Measurements from ENCODE around the gene FGA. TPM values are rescaled to one million over a fixed set of nuclear protein-coding genes. Genes with fewer than 3 reads are reported as not detected.

FGA gene
- polyA plus RNA-seq, 1 donor (not counting 4 experiments of a cell fraction or from before 2014, with no cell fraction given): not detected

GRCh38 chr4:154623995-154624394 is 33.5 kb upstream of the FGA start:
- H3K9me3 ChIP-seq (ENCODE audit: control insufficient read depth, low read depth, low read length): no peaks in the 10 kb centered on the region
- no peak overlapping the region for H3K27ac ChIP-seq (ENCODE audit: control insufficient read depth, insufficient read depth, low read length)
- no peaks in the 10 kb centered on the region for H4K20me1 ChIP-seq (ENCODE audit: control insufficient read depth, extremely low read depth, insufficient read depth, low read length)
- H3K4me1 ChIP-seq (ENCODE audit: control insufficient read depth, extremely low read depth, insufficient read depth, low read length): peaks cover 5% of the 10 kb centered on the region
- H3K27me3 ChIP-seq (ENCODE audit: control insufficient read depth, extremely low read depth, insufficient read depth, low read length): no peaks in the 10 kb centered on the region
- no peak for DNase-seq (ENCODE audit: low read depth, low spot score)
- no peak overlapping the region for H2AFZ ChIP-seq (ENCODE audit: control insufficient read depth, low read length)
- no peak overlapping the region for H3K4me2 ChIP-seq (ENCODE audit: control insufficient read depth, extremely low read depth, insufficient read depth, low read depth, low read length)
- TF ChIP-seq EZH2 (IDR thresholded peaks at IDR 0.05; ENCODE audit: low read length) (no peak), CTCF (optimal IDR thresholded peaks at IDR 0.05 in 1 of 3, IDR thresholded peaks at IDR 0.05 in 1 of 3, conservative IDR thresholded peaks at IDR 0.05 in 1 of 3; ENCODE audit: extremely low read depth in 1 of 3, insufficient read depth in 2 of 3, low read length in 3 of 3) (no peak)
- no peaks in the 10 kb centered on the region for H3K36me3 ChIP-seq (ENCODE audit: control insufficient read depth in 2 of 2, extremely low read depth in 1 of 2, insufficient read depth in 2 of 2, low read length in 2 of 2)
- FAIRE-seq: no peak
- no peaks in the 10 kb centered on the region for H3K9me1 ChIP-seq (ENCODE audit: control insufficient read depth, extremely low read depth, insufficient read depth, low read length)
- no peak overlapping the region for H3K4me3 ChIP-seq (ENCODE audit: control insufficient read depth in 2 of 3, extremely low read depth in 1 of 3, insufficient read depth in 2 of 3, low read depth in 1 of 3, low read length in 3 of 3)
- H3K9ac ChIP-seq (ENCODE audit: control insufficient read depth, extremely low read depth, insufficient read depth, low read length): no peak overlapping the region
- dilution Hi-C loops (cut with MboI; ENCODE audit: extremely low pct_ligation_motif_present, low sequenced_read_pairs): no loop called here
- no peaks in the 10 kb centered on the region for H3K79me2 ChIP-seq (ENCODE audit: control insufficient read depth, insufficient read depth, low read length)

- H2AFZ ChIP-seq (ENCODE audit: control insufficient read depth, low read length): no peak overlapping the region
- no peak overlapping the region for H3K4me3 ChIP-seq (ENCODE audit: control insufficient read depth in 2 of 3, extremely low read depth in 1 of 3, insufficient read depth in 2 of 3, low read depth in 1 of 3, low read length in 3 of 3)
- FAIRE-seq: no peak
- no peaks in the 10 kb centered on the region for H3K27me3 ChIP-seq (ENCODE audit: control insufficient read depth, extremely low read depth, insufficient read depth, low read length)
- TF ChIP-seq CTCF (optimal IDR thresholded peaks at IDR 0.05 in 1 of 3, IDR thresholded peaks at IDR 0.05 in 1 of 3, conservative IDR thresholded peaks at IDR 0.05 in 1 of 3; ENCODE audit: extremely low read depth in 1 of 3, insufficient read depth in 2 of 3, low read length in 3 of 3) (no peak), EZH2 (IDR thresholded peaks at IDR 0.05; ENCODE audit: low read length) (no peak)
- no peaks in the 10 kb centered on the region for H3K9me1 ChIP-seq (ENCODE audit: control insufficient read depth, extremely low read depth, insufficient read depth, low read length)
- no peaks in the 10 kb centered on the region for H3K36me3 ChIP-seq (ENCODE audit: control insufficient read depth in 2 of 2, extremely low read depth in 1 of 2, insufficient read depth in 2 of 2, low read length in 2 of 2)
- no peak overlapping the region for H3K4me2 ChIP-seq (ENCODE audit: control insufficient read depth, extremely low read depth, insufficient read depth, low read depth, low read length)
- H3K9me3 ChIP-seq (ENCODE audit: control insufficient read depth, low read depth, low read length): no peaks in the 10 kb centered on the region
- H3K4me1 ChIP-seq (ENCODE audit: control insufficient read depth, extremely low read depth, insufficient read depth, low read length): peaks cover 5% of the 10 kb centered on the region
- no peak for DNase-seq (ENCODE audit: low read depth, low spot score)
- H3K9ac ChIP-seq (ENCODE audit: control insufficient read depth, extremely low read depth, insufficient read depth, low read length): no peak overlapping the region
- H3K27ac ChIP-seq (ENCODE audit: control insufficient read depth, insufficient read depth, low read length): no peak overlapping the region
- no peaks in the 10 kb centered on the region for H4K20me1 ChIP-seq (ENCODE audit: control insufficient read depth, extremely low read depth, insufficient read depth, low read length)
- dilution Hi-C loops (cut with MboI; ENCODE audit: extremely low pct_ligation_motif_present, low sequenced_read_pairs): no loop called here
- no peaks in the 10 kb centered on the region for H3K79me2 ChIP-seq (ENCODE audit: control insufficient read depth, insufficient read depth, low read length)
Observed at GRCh38 chr4:154623436-154623835, 32.9 kb upstream of the FGA start.

All from keratinocyte (primary cell).